NCI-H524 treated with DMSO at 0.1 percent for 48 hours (cell line): Measurements from ENCODE around the gene REX1BD.
"Not testable (repeated sequence)": the region's sequence is repeated elsewhere in the genome, so short reads cannot be mapped to it uniquely, and the experiment has no call there.

ENCODE experiments used
- DNase-seq: peaks from one replicate; lab custom pipeline; 2025; lab: John Stamatoyannopoulos, UW

REX1BD gene

GRCh38 chr19:18588611-18589379 lies at the start of gene REX1BD:
REX1BD (plus strand) TSS chr19:18588798; CDS start chr19:18588802, 4 bp downstream.
- DNase-seq: peak; percentile 45

GRCh38 chr19:18539372-18539771 lies 49.2 kb upstream of the REX1BD start:
- DNase-seq: no peak

- not testable (repeated sequence) for DNase-seq
Measured at GRCh38 chr19:18540200-18540599, 48.4 kb upstream of the REX1BD start.

- DNase-seq: no peak
Measured at GRCh38 chr19:18541258-18541991, 47.2 kb upstream of the REX1BD start.

GRCh38 chr19:18541992-18542940 lies 46.3 kb upstream of the REX1BD start:
- DNase-seq: no peak

- DNase-seq: peak; percentile 46
Measured at GRCh38 chr19:18542941-18543813, 45.4 kb upstream of the REX1BD start, which contains the start of gene FKBP8. FKBP8 (minus strand) TSS chr19:18543573; CDS start chr19:18541970, 1,603 bp downstream.

GRCh38 chr19:18543814-18544475 lies 44.7 kb upstream of the REX1BD start:
- no peak for DNase-seq

- DNase-seq: no peak
Measured at GRCh38 chr19:18551631-18552030, 37.0 kb upstream of the REX1BD start.

- peak; percentile 90 for DNase-seq
Measured at GRCh38 chr19:18557411-18558201, 31.0 kb upstream of the REX1BD start, which contains the start of gene KXD1. KXD1 (plus strand) TSS chr19:18557870; CDS start chr19:18562057, 4,187 bp downstream.

GRCh38 chr19:18558202-18558555 lies 30.4 kb upstream of the REX1BD start:
- no peak for DNase-seq

- no peak for DNase-seq
Measured at GRCh38 chr19:18558604-18559003, 30.0 kb upstream of the REX1BD start.

- DNase-seq: no peak
Measured at GRCh38 chr19:18559685-18560084, 28.9 kb upstream of the REX1BD start.

- no peak for DNase-seq
Measured at GRCh38 chr19:18562086-18562485, 26.5 kb upstream of the REX1BD start.

- DNase-seq: no peak
Measured at GRCh38 chr19:18566953-18567352, 21.6 kb upstream of the REX1BD start.

GRCh38 chr19:18568367-18568766 lies 20.2 kb upstream of the REX1BD start:
- no peak for DNase-seq

- DNase-seq: peak; percentile 83
Measured at GRCh38 chr19:18571564-18572344, 16.8 kb upstream of the REX1BD start, which contains the start of gene UBA52. UBA52 (plus strand) TSS chr19:18571857; CDS start chr19:18573301, 1,444 bp downstream.

- DNase-seq: no peak
Measured at GRCh38 chr19:18574691-18575291, 13.8 kb upstream of the REX1BD start.

GRCh38 chr19:18576383-18576782 lies 12.2 kb upstream of the REX1BD start:
- DNase-seq: no peak
